ENCODE measurements around the gene C10orf67.

- TF ChIP-seq CTCF (IDR thresholded peaks at IDR 0.05), result no peak
- TF ChIP-seq POLR2AphosphoS5 (IDR thresholded peaks at IDR 0.05), result no peak
- TF ChIP-seq POLR2A (IDR thresholded peaks at IDR 0.05), result no peak
These were observed 171.2 kb downstream of the C10orf67 start for GRCh38 chr10:23173214-23174073.

Measured in sigmoid colon (tissue), 4 donors.